SH-SY5Y (cell line): ENCODE data around the gene ZNF366.

Source experiments
- GATA2 ChIP-seq: IDR thresholded peaks from 2 replicates; pipeline ENCODE4 v1.6.1; 2011; ENCODE audit warnings: mild to moderate bottlenecking, low read depth, low read length
- GATA3 ChIP-seq: IDR thresholded peaks from 2 replicates; pipeline ENCODE4 v1.6.1; 2011; ENCODE audit warnings: low read depth, mild to moderate bottlenecking, low read length, moderate library complexity

ZNF366 gene

DNA sequence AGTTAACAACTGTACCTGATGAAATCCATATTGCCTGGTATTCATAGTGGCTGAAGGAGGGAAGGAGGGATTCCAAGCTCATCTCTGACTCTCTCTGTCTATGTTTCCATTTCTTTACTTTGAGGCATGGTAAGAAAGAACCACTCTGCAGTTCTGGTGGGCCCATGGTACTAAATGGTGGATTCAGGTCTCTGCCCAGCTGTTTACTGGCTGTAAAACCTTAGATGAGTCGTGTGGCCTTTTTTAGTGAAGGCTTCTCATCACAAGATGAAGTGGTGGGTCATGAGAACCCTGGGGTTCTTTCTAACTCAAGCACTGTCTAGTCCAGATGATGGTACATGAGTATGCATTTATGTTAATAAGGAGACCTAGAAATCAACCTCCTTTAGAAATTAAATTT is 49.7 kb downstream of the ZNF366 start:
- TF ChIP-seq GATA3 (no peak), GATA2 (no peak)

DNA sequence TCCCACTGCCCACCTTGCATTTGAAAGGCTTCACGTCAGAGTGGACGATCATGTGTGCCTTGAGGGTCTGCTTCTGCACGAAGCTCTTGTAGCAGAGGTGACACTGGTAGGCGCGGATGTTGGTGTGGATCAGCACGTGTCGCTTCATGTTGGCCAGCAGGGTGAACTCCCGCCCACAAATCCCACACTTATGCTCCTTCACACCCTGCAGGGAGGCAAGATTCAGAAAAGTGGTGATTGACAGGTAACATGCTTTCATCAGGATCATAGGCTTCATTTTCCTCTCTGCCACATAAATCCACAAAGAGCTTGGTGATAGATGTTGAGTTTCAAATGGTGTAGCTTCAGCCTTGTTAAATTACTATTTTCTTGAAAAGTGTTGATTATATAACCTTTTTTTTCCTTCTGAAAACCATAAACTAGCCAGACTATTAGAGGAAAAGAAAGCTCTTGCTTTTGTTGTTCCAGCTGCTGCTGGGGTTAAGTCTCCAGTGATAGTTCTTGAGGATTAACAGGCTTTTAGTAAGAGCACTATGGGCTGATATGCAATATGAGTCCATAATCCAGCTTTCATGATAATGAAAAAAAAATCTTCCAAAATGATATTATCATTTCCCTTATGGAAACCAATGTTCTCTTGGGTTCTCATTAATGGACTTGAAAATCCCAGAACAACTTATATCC is 50.7 kb downstream of the ZNF366 start:
- TF ChIP-seq GATA3 (no peak), GATA2 (no peak)

DNA sequence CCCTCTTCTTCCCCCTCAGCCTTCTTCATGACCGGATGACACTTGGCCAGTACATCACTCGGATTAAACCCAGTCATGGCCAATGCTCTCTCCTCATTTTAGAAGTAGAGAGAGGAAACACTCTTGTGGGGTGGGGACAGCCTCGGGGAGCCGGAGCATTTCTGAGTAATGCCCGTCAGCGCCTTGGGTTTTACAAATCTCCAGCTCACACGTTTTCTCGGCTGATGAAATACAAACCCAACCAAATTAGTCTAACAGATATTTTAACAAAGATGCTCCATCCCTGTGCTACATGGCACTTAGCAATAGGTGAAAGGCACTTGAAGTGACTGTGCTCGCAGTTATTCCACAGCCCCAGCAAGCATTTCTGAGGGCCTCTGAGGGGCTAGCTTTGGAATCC is 51.7 kb downstream of the ZNF366 start:
- no peak for TF ChIP-seq GATA3
- no peak for TF ChIP-seq GATA2

DNA sequence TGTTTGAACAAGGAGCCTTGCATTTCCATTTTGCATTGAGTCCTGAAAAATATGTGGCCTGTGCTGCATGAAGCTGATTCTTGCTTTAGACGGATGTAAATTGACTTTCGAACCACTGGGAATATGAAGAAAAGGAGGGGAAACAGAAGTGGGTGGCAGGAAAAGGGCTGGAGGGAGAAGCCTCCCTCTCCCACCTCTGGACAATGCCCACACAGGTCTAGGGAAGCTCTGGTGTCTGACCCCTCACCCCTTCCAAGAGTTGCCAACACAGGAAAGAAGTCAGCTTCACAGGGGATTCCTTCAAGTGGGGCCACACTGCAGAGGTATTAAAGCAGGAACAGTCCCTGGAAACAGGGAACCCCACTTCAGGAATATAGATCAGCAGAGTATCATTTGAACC is 52.2 kb downstream of the ZNF366 start:
- TF ChIP-seq GATA2 (no peak), GATA3 (no peak)

DNA sequence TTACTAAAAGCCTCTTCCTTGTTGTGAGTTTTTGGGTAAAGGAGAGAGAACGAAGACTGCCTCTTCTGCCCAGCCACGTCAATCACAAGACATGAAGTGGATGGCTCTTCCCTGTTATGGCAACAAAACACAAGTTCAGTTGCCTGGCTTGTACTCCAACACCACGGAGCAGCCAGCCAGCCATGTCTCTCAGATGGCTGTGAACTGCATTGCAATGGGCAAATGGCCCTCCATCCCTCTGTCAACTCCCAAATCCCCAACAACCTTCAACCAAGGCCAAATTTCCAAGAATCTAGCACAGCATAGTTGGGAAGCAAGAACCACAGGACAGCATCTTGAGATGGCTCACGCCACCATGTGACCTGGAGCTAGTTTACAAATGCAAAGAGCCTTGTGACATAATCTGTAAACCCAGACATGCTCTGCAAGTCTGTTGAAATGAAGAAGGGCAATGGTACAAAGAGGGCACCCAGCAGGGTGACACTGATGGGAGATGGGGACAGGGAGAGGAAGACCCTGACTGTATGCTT is 53.9 kb downstream of the ZNF366 start:
- TF ChIP-seq GATA2: no peak
- no peak for TF ChIP-seq GATA3

DNA sequence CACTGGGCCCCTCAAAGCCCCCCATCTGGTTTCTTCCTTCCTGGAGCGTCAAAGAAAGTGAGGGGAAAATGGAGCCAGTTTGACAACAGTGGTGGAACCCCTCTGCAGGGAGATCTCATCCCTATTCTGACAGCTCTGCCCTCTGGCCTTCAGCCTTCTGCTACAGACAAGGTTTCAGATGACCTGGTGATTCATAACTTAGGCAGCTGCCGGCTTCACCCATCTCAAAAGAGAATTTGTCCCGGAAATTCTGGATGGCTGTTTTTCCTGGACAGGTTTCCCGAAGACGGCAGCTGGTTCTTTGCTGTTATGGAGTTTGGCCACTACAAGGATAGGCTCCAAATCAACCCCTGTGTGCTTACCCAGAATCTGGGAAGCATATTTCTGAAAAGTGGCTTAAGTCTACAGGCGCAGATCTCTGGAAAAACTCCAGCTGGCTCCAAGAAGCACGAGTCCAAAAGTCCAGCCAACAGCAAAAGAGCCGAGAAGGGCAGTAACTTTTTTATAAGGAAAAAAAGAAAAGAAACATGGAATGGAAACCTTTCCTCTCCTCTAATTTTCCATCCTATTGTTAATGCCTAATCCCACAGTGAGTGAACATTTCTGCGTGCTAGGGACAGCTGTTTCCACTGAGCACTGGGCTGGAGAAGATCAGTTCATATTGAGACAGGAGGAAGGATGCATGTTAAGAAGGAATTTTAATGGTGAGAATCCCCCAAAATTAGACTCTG is 54.5 kb downstream of the ZNF366 start:
- TF ChIP-seq GATA2 (no peak), GATA3 (no peak)

DNA sequence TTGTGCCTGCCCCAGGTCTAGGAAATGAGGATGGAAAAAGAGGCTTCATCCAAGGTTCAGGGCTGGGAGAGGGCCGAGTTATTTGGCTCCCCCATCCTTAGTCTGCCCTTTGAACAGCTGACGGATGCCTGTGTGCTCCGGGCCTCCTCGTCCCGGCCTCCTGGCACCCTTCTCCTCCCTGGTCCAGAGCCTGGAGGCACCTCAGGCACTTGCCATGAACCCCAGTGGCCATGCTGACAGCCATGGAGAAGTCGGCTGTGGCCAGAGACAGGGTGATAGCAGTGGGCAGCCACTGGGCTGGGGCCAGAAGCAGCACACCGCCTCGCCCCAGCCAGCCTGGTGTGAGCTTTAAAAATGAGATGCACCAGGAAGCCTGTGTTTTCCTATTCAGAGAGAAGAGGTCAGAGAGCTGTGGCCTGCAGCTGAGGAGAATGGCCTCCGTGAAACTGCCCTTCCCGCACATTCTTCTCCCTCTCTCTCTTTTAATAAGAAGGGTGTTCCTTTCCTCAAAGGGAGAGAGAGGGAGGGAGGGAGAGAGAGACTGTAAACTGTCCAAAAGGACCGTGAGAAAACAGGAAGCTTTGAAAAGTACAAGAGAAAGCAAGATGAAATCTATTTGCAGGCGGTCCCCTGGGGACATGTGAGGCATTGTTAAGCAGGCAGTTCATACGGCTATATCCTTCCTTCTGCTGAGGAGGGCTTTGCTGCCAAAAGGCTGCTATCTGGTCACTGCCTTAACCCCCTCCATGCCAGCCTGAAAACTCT is 55.3 kb downstream of the ZNF366 start:
- TF ChIP-seq GATA3 (no peak), GATA2 (no peak)

DNA sequence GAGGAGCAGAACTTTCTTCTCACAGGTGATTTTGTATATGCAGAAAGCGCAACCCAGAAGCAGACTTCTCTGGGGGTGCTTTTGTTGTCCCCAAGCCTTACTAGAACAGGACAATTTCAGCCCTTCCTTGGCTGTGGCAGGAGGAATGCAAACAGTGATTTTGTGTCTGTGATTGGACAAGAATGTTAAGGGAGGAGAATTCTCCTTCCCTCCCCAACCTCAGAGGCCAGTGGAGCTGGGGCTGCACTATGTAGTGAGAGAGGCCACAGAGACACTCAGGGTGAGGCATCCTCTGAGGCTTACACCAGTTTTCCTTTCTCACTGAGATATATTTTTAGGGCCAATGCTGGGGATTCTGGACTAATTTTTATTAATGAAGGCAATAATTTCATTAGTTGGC is 58.8 kb downstream of the ZNF366 start:
- TF ChIP-seq GATA2 (no peak), GATA3 (no peak)

DNA sequence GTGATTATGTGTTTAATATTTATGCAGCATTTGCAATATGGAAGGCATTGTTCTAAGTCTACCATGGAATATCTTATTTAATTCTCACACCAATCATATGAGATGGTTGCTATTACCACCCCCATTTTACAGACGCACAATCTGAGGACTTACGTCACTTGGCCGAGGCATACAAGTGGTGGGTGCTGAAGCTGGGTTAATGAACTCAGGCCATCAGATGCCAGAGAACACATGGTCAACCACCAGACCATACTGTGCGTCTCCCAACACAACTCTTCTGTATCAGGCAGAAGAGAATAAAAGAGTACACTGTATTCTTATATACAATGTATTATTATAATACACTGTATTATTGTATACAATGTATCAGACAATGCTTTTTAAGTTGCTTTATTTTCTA is 59.5 kb downstream of the ZNF366 start:
- TF ChIP-seq GATA3 (no peak), GATA2 (no peak)

DNA sequence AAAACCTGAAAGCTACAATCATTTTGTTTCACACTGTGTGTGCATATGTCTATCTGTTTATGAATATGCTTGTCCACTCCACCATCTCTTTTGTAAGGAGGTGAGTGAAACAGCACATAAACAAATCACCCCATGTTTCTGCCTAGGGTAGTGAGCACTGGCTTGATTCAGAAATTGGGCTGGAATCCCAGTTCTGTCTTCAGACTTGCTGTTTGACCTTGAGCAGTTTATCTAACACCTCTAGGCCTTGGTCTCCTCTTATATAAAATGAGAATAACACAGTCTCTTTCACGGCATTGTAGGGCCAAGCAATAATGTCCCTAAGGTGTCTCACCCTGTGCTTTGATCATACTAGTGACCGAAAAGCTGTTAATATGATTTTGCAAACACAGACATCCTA is 61.2 kb downstream of the ZNF366 start:
- TF ChIP-seq GATA2: no peak
- no peak for TF ChIP-seq GATA3

DNA sequence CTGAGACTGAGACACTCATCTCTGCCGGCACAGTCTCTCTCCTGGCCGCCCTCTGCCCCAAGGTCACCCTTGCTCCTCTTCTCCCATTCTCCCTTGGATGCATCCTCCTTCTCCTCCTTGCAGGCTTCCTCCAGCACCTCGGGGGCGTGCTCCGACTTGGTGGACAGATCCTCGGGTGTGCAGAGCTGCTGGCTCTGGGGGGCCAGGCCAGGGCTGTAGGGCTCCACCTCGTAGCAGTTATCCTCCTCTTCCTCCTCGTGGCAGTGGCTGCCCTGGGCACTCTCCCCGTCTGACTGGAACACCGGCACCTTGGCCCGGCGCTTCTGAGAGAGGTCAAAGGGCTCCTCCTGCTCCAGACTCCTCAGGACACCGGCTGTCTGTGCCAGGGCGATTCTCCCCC is 63.3 kb downstream of the ZNF366 start:
- TF ChIP-seq GATA2 (no peak), GATA3 (no peak)

DNA sequence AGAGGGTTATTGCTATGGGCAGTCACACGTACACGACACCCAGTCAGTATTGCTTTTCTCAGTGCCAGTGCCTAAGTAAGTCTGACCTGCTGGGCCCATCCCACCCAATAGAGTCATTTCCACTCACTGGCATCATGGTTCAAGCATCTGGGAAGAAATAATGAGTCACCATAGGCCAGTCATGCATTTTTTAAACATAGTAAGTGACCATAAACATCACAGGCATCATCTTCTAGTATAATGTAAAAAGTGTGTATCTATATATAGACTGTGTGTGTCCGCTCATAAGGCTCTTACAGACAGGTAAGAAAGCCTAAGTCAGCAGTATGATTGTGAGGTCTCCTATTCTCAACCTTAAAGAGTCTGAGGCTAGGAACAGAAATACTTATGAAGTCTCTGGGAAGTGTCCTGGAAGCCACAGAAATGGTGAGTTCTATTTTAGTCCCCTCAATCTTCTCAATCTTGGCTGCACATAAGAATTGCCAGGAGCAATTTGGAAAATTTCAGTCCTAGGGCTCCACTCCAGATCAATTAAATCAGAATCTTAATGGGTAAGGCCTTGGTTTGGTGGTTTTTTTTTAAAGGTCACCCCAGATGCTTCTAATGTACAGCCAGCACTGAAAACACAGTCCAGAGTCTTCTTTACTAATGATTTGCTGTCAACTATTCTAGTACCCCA is 65.2 kb downstream of the ZNF366 start:
- TF ChIP-seq GATA3 (no peak), GATA2 (no peak)

DNA sequence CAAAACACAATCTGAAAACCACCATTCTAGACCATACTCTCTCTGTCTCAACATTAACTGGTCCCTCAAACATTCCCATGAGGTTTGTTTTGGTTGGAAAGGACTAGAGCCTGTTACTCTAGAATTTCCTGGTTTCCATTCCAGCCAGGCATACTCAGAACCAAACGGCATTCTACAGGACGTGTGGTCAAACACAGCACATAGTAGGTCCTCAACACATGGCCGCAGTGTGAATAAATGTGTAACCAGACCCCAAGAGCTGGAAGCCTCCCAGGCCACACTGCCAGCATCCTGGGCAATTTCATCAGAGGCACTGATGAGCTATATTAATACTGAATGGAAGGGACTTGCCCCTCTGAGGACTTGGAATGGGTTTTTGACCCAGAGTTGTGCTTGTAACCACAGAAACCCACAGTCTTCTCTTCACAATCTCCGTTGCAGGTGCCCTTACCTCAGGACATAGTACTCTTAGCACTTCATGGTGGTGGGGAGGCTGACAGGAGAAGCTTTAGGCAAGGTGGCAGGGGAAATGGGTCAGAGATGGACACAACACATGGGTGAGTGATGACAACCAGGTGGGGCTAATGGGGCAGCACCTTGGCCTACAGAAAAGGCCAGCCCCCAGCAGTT is 66.0 kb downstream of the ZNF366 start:
- no peak for TF ChIP-seq GATA3
- TF ChIP-seq GATA2: no peak
